GM10847 (cell line): ENCODE measurements around the gene ROCK2.

Experiments
- POLR2A ChIP-seq: IDR thresholded peaks from 2 replicates; pipeline ENCODE4 v1.6.1; 2011; ENCODE audit not compliant: insufficient read length; ENCODE audit errors: extremely low read depth

The ROCK2 gene

DNA sequence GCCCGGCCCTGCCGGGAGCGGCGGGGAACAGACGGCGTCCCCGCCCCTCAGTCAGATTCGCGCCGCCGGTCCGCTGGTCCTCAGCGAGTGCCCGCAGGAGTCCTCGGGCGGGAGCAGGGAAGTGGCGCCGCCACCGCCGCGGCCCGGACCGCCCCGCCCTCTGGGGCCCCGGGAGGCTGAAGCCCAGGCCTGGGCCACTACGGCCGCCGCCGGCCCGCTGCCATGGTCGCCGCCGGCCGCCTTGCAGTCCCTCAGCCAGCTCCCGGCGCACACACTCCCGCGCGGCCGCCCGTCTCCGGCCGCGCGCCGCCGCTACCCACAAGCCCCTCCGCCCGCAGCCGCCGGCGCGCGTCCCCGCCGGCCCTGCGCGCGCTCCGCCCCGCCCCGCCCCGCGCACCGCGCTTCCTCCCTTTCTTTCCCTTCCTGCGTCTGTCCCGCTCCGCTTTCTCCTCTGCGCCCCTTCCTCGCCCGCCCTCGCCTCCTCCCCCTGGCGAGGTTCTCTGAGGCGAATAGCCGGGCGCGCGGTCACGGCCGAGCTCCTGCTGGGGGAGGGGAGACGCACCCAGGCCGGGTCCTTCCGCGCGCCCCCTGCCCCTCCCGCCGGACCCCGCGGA is at the start of gene ROCK2:
TSS of gene ROCK2 (minus strand) at position 295 of the 614 bp plus-strand sequence. CDS start 500 bp downstream, outside the sequence.
- peak; percentile 52 for TF ChIP-seq POLR2A

DNA sequence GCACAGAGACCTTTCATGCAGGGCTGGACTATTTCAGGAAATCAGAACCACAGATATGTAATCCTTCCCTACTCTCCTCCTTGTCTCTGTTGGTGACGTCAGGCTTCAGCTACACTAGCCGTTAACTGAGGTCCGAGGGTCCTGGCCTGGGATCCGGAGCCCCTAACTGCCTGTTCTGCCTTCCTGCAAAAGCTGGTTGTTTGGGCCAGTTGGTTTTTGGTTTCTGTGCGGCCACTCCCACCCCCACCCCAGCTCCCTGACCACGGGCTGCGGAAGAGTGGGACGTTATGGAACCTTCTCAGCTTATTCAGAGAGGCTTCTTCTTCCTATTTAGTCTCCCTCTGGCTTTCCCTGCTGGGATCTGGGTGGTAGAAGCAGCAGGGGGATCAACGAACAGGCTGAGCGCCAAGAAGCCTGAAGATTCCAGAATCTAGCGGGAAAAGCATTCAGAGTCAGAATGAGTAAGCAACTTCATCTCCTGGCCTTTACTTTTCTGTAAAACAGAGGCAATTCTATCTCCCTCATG is 49.3 kb upstream of the ROCK2 start:
- no peak for TF ChIP-seq POLR2A

DNA sequence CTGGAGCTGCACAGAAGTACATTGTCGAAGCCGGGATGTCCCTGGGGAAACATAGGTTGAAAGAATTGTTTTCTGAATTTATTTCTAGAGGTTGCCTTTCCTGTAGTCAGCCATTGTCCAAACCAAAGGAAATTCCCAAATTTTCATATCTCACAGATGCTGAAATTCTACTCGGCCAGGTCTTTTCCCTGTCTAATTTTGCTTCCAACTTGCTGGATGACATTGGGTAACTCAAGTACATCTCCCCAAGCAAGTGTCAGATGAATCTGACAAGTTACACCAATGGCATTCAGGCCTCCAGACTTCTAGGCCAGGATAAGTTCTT is 47.5 kb upstream of the ROCK2 start:
- TF ChIP-seq POLR2A, result no peak

DNA sequence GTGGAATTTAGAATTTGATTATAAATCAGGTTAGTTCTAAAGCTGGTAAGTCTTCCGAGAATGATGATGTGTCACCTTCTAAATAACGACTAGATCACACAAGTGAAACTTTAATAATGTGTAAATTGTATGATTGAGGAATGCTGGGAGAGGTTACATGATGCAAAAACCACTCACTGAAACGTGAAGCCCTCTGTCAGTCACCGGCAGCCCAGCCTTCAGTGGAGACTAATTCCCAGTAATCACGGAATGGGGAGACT is 45.9 kb upstream of the ROCK2 start:
- no peak for TF ChIP-seq POLR2A

DNA sequence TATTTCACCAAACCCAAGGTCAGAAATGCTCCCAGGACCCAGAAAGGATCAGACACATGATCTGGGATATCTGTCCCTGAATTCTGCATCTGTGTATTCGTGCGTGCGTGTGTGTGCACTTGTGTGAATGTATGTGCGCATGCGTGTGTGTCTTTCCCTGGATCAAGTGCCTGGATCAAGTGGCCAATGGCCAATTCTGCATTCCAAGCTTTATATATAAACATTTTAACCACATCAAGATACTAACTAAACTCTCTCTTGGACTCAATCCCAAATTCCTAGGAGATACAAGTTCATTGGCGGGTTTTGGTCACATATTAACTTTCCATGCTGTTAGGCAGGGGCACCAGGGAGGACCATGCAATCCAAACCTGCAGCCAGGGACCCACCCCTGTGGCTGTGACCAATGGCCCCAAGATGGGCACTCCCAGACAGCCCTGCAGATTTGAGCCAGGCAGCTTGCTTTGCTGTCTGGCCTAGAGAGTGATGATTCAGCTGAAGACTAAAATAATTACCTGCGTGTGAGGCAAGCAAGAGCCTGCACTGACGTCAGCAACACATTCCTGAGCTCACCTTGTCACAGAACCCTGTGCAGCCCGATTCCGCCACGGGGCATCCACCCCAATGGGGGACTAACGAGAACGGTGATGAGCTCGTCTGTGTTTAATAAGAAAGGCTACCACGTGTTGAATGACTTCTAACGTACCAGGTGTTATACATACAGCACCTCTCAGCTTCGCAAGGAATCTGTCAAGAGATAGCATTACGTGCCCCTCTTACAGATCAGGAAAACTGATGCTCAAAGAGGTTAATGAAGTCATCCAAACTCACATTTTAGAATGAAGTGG is 45.3 kb upstream of the ROCK2 start:
- TF ChIP-seq POLR2A, result no peak

DNA sequence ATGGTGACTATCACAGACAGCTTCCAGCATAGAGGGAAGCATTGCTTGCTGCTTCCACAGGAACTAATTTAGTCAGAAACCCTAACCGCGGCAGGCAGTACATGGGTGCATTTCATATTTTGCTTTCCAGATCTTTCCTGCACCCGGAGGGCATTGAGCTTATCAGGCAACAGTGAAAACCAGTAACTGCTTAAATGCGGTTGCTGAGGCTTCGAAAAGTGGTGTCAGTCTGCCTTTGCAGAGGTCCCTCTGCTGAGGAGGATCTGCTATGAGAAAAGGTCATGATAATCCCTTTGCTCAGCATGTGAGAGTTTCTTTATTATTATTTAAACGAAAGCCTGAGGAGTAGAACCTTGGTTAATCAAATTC is 44.6 kb upstream of the ROCK2 start:
- TF ChIP-seq POLR2A, result no peak

DNA sequence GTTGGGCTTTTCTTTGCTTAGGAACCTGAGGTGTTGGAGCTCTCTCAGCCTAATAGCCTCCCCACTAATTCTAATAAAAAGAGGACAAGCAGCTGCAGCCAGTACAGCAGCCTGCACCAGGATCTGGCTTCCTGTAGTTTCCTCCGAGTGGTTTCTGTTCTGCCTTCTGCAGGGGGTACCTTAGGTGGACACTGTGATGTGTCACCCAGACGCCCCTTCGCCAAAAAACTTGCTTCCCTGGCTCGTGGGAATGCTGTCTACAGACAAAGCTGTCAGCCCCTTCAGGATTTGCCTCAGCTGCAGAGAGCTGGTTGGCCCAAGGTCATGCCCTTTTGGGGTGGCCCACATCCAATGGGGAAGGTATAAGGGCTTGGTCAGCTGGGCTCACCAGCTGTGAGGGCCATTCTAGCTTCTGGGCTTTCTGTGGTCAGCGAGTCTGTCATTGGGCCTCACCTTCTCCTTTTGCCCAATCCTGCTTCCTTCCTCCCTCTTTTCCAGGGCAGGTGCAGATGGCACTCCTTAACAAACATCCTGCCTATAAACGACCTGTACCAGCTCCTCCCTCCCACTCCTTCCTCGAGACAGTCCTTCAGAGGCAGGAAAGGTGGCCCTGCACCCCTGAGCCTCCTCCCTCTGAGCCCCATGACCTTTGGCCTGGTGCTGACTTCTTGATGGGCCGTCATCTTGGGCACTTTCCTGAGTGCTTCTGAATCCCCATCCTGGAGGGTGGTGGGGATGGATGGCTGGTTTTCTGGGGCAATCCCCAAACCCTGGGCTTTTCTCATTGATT is 44.0 kb upstream of the ROCK2 start:
- TF ChIP-seq POLR2A, result no peak

DNA sequence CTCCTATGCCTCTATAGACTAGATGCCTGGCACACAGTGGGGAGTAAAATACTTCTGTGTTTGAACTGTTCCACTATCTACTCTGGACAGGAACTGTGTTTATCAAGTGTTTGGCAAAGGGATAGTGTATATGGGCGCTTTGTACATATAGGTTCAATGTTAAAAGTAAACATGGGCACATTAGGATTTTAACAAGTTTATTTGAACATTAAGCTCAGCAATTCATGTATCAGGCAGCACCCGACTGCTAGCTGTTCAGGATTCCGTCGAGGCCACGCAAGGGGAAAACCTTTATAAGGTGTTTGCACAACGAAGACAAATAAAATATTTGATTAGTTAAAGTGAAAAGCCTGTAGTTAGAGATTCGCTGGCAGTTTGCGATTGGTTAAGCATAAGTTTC is 43.4 kb upstream of the ROCK2 start:
- TF ChIP-seq POLR2A, result no peak

DNA sequence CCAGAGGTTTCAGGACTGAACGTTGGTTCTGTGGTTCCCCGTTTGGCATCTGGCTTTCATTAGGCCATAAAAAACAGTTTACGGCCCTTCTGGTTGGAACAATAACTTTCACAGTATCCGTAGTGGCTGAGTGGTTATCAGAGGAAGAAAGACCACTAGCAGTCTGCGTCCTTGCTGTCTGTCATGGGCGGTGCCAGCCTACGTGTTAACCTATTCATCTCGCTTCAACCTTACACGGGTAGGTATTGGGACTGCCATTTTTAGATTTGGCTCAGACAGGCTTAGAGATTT is 42.6 kb upstream of the ROCK2 start:
- no peak for TF ChIP-seq POLR2A

DNA sequence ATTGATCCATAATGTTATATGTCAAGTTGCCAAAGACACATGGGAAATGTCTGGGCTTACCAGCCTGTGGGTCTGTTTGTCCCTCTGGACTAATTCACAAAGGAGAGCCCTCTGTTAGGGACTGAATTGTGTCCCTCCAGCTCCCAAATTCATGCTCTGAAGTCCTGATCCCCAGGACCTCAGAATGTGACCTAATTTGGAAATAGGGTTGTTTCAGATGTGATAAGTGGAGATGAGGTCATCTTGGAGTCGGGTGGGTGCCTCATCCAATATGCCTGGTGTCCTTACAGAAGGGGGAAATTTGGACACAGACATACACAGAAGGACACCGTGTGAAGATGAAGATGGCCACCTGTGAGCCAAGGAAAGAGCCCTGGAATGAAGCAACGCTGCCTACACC is 41.4 kb upstream of the ROCK2 start:
- TF ChIP-seq POLR2A, result no peak

DNA sequence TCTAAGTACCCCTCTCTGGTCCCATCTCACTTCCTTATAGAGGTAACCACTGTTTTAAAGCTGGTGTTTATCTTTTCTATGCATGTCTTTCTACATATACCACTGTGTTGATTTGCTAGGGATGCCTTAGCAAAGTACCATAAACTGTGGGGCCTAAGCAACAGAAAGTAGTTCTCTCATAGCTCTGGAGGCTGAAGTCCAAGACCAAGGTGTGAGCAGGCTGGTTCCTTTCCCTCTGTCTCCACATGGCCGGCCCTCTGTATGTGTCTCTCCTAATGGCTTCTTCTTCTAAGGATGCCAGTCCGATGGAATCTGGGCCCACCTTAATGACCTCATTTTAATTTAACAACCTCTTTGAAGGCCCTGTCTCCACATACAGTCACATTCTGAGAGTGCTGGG is 40.8 kb upstream of the ROCK2 start:
- no peak for TF ChIP-seq POLR2A

DNA sequence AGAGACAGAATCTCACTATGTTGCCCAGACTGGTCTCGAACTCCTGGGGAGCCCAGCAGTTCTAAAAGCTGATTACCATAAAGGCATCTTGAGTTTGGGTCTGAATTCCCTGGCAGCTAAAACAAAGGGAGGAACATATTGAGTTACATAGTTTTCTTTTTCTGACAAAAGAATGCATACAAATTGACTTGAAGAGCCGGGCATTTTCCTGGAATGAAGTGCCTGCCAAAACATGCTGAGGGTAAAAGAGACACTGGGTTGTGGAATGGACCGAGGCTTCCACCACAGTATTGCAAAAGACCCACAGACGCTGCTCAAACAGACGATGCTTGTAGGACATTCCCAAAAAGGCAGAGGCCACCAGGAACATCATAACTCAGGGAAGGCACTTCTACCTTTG is 35.1 kb upstream of the ROCK2 start:
- TF ChIP-seq POLR2A, result no peak

DNA sequence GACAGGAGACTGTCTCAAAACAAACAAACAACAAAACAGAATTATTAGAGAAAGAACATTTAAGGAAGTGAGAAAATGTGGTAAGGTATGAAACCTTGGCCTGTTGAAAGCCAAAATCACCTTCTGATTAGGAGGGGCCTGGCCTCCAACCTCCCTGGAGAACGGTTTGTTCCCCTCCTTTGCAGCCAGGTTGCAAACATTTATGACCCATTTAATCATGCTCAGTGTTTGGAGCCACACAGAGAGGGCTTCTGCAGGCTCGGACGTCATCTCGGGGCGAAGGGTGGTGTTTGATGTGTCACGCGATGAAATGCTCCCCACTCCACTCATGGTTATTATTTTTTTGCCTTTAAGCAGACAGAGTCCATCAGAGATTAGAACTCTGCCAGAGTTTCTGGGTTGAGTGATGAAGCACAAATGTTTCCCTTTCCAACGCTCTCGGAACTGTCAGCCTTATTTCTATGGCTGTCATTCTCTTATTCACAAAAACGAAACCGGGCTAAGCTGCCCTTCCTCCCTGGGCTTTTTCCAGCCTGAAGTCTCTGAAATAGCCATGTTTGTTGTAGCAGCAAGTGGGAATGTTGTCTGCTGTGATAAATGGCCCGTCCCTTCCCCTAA is 33.6 kb upstream of the ROCK2 start:
- TF ChIP-seq POLR2A, result no peak

DNA sequence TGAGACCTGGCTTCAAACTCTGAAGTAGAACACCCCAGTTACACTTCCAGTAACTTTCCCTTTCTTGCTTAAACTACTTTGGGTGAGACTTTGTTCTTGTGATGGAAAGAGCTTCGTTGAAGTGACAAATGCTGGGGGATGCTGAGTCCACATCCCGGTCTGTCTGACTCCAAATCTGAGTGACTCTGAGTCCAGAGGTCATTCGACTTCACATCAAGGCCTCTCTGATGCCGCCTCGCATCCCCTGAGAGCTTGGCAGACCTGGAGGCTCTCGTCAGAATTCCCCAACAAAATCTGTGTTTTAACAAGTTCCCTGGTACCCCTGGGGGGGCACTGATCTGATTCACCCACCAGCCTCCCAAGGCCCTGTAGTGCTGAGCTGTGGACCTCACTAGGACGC is 31.6 kb upstream of the ROCK2 start:
- no peak for TF ChIP-seq POLR2A

DNA sequence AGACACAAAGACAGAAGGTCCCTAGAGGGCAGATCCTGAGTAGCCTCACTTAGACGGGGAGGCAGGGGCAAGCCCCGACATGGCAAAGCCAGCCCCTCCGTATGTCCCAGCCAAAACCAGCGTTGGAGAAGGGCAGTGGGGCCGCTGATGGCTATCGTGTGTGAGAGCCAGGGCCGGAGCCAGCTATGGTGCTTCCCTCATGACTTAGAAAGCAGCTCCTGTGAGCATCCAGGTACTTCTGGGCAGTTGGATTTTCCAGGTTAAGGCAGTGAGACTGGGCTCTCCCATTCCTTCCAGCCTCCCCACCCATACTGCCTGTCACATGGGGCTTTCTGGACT is 31.2 kb upstream of the ROCK2 start:
- no peak for TF ChIP-seq POLR2A
